ENCODE measurements around the gene RRP36.

DNA sequence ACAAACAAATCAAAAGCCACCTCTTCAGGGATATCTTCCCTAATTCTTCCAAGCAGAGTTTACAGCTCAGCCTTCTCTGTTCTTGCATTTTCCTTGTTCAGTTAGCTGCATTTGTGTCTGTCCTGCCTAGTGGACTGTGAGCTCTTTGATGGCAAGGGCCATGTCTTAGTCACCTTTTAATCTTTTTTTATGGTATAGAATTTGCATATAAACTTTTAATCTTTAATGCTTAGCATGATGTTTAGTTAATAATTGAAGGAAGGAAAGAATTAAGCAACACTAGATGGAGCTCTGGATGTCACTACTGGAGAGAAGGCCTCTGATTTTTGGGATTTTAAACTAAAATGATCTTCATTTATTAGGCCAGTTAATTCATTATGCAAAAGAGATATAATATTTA lies 24.9 kb upstream of the RRP36 start:
- TF ChIP-seq, protein P1, sequence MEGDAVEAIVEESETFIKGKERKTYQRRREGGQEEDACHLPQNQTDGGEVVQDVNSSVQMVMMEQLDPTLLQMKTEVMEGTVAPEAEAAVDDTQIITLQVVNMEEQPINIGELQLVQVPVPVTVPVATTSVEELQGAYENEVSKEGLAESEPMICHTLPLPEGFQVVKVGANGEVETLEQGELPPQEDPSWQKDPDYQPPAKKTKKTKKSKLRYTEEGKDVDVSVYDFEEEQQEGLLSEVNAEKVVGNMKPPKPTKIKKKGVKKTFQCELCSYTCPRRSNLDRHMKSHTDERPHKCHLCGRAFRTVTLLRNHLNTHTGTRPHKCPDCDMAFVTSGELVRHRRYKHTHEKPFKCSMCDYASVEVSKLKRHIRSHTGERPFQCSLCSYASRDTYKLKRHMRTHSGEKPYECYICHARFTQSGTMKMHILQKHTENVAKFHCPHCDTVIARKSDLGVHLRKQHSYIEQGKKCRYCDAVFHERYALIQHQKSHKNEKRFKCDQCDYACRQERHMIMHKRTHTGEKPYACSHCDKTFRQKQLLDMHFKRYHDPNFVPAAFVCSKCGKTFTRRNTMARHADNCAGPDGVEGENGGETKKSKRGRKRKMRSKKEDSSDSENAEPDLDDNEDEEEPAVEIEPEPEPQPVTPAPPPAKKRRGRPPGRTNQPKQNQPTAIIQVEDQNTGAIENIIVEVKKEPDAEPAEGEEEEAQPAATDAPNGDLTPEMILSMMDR (conservative IDR thresholded peaks at IDR 0.05; ENCODE audit: low read depth, low read length): peak; percentile 32; the same call in 1 of the 2 replicates
- no peak for TF ChIP-seq EZH2 (IDR thresholded peaks at IDR 0.05; ENCODE audit: borderline replicate concordance, low read depth, low read length, poor library complexity, severe bottlenecking)
